Adipocyte (in vitro differentiated cells): ENCODE measurements around the gene MYB.

Experiments used
- DNase-seq: peaks from one replicate; pipeline ENCODE4 v3.0.0-alpha.2; 2015; ENCODE audit warnings: low read depth
- H3K27me3 ChIP-seq: replicated peaks from 2 replicates; pipeline ENCODE4 v1.7.0; 2013; ENCODE audit warnings: mild to moderate bottlenecking, low read length, moderate library complexity; ENCODE audit not compliant: control insufficient read depth, insufficient read depth
- H3K36me3 ChIP-seq: 2 replicates; pipeline ENCODE4 v1.7.0; 2013; ENCODE audit warnings: low read length, mild to moderate bottlenecking, moderate library complexity; ENCODE audit not compliant: control insufficient read depth, insufficient read depth, severe bottlenecking
- H3K4me1 ChIP-seq: 2 replicates; pipeline ENCODE4 v1.7.0; 2013; ENCODE audit warnings: mild to moderate bottlenecking, low read length, moderate library complexity; ENCODE audit not compliant: control insufficient read depth, insufficient read depth
- H3K4me3 ChIP-seq: 2 replicates; pipeline ENCODE4 v1.7.0; 2013; ENCODE audit warnings: mild to moderate bottlenecking, low read length, moderate library complexity
- H3K9ac ChIP-seq: 2 replicates; pipeline ENCODE4 v1.7.0; 2013; ENCODE audit warnings: mild to moderate bottlenecking, low read length, moderate library complexity
- H3K9me3 ChIP-seq: 2 replicates; pipeline ENCODE4 v1.7.0; 2013; ENCODE audit warnings: mild to moderate bottlenecking, low read length, moderate library complexity; ENCODE audit not compliant: control insufficient read depth

MYB gene

DNA sequence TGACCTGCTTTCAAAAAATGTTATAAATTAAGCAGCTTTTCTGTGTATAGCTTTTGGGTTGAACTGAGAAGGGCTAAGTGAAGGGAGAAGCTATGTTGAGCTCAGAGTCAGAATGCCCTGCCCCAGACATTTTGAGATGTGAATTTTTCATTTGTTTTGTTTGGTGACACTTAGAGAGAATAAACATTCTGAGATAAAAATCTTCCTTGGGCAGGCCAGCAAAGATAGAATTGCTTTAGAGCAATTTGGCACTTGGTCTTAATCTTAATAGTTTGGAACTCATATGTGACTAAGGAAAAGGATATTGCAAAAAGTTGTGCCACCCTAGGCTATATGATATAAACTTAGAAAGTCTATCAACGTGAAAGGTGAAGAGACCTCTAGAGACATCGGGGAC, 30.2 kb downstream of the MYB start:
- Histone ChIP-seq H3K4me1 (peaks cover 4% of the 10 kb centered on the region), H3K36me3 (no peaks in the 10 kb centered on the region), H3K9ac (no peak overlapping the region), H3K9me3 (peaks cover 7% of the 10 kb centered on the region), H3K4me3 (no peak overlapping the region), H3K27me3 (no peaks in the 10 kb centered on the region)
- DNase-seq, result peak; percentile 6

DNA sequence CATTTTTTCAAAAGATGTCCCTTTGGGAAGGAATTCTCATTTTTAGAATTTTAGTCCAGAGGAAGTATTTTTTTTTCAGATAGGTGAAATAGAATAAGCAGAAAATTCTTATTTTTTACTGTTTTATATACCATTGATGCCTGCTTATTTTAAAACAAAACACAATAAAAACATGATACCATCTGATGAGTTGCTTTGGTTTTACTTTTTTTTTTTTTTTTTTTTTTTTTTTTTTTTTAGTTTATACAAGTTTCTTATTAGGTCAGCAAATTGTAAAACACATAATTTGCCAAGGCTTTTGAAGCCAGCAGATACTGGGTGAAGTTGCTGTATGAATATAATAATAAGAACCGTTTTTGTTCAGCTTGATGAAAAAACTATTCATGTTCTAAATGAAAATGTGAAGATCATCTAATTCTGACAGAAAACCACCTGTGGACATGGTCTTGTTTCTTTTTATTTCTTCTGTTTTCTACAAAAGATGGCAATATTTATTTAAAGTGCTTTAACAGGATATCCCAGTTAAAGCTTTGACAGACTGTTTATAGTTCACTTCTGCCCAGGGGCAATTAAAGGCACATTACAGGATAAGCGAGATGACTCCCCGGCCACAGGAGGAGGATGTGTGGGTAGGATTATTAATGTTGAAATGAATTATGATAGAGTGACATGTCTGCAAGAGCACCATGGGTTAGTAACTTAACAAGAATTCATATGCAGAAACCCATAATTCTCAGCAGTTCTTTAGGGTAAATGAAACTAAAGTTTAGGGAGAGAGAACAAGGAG, 31.1 kb downstream of the MYB start:
- no peak overlapping the region for H3K4me3 ChIP-seq
- H3K27me3 ChIP-seq, result no peaks in the 10 kb centered on the region
- peaks cover 4% of the 10 kb centered on the region for H3K4me1 ChIP-seq
- H3K9me3 ChIP-seq, result peaks cover 7% of the 10 kb centered on the region
- DNase-seq, result peak; percentile 46
- no peak overlapping the region for H3K9ac ChIP-seq
- no peaks in the 10 kb centered on the region for H3K36me3 ChIP-seq

DNA sequence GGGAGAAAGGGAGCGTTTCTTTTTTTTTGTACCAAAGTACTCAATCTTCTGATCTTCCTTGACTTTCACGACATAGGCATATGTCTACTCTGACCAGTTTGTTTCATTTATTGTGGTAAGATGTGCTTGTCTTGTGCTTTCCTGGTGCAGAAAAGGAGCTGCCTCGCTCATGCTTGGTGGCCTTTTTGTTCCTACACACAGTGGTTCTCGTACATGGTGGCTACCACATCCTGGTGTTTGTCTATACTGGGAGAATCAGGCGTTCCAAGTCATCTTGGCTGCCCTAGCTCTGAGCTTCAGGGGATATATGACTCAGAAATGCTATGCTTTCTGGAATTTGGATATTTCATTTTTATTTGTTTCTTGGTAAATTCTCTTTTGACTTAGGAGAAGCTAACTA, 31.8 kb downstream of the MYB start:
- Histone ChIP-seq H3K36me3 (no peaks in the 10 kb centered on the region), H3K27me3 (no peaks in the 10 kb centered on the region), H3K4me1 (peaks cover 4% of the 10 kb centered on the region), H3K9ac (no peak overlapping the region), H3K9me3 (peaks cover 7% of the 10 kb centered on the region), H3K4me3 (no peak overlapping the region)
- DNase-seq, result peak; percentile 57

DNA sequence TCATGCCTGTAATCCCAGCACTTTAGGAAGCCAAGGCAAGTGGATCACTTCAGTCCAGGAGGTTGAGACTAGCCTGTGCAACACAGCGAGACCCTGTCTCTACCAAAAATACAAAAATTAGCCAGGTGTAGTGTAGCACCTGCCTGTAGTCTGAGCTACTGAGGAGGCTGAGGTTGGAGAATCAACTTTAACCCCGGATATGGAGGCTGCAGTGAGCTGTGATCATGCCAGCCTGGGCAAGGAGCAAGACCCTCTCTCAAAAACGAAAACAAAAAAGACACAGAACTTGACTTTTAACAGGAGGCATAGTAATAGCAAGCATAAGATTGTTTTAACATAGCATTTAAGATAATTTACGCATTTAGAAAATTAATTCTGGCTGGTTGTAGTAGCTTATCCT, 32.5 kb downstream of the MYB start:
- no peaks in the 10 kb centered on the region for H3K27me3 ChIP-seq
- no peak overlapping the region for H3K9ac ChIP-seq
- no peaks in the 10 kb centered on the region for H3K36me3 ChIP-seq
- peaks cover 7% of the 10 kb centered on the region for H3K9me3 ChIP-seq
- peaks cover 4% of the 10 kb centered on the region for H3K4me1 ChIP-seq
- no peak overlapping the region for H3K4me3 ChIP-seq
- no peak for DNase-seq

- Histone ChIP-seq H3K9ac (no peak overlapping the region), H3K9me3 (no peaks in the 10 kb centered on the region), H3K4me3 (no peak overlapping the region), H3K36me3 (no peaks in the 10 kb centered on the region), H3K4me1 (peaks cover 4% of the 10 kb centered on the region), H3K27me3 (no peaks in the 10 kb centered on the region)
- no peak for DNase-seq
Measured at GRCh38 chr6:135215160-135215559, 34.1 kb downstream of the MYB start.

DNA sequence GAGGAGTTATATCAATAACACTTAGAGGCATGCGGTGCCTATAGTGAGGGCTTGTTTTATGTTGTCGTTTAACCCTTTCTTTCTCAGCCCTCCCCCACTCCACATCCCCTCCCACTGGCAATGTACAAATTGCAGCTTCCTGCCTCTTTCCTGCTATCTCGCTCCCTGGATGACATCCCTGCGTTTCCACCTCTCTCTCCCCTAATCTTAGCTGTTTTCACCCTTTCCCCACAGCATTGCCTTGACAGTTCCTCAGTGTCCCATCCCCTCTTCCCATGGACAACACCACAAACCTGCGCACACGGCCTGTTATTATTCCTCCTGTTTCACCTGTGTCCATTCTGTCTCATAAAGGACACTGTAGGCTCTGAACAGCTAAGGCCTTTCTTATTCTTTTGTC, 34.5 kb downstream of the MYB start:
- peaks cover 4% of the 10 kb centered on the region for H3K4me1 ChIP-seq
- no peak for DNase-seq
- no peak overlapping the region for H3K4me3 ChIP-seq
- no peaks in the 10 kb centered on the region for H3K9me3 ChIP-seq
- no peak overlapping the region for H3K9ac ChIP-seq
- H3K27me3 ChIP-seq, result no peaks in the 10 kb centered on the region
- H3K36me3 ChIP-seq, result no peaks in the 10 kb centered on the region

GRCh38 chr6:135217663-135218062, 36.6 kb downstream of the MYB start:
- no peaks in the 10 kb centered on the region for H3K9me3 ChIP-seq
- no peaks in the 10 kb centered on the region for H3K27me3 ChIP-seq
- no peak for DNase-seq
- no peak overlapping the region for H3K9ac ChIP-seq
- peaks cover 4% of the 10 kb centered on the region for H3K4me1 ChIP-seq
- no peaks in the 10 kb centered on the region for H3K36me3 ChIP-seq
- no peak overlapping the region for H3K4me3 ChIP-seq

DNA sequence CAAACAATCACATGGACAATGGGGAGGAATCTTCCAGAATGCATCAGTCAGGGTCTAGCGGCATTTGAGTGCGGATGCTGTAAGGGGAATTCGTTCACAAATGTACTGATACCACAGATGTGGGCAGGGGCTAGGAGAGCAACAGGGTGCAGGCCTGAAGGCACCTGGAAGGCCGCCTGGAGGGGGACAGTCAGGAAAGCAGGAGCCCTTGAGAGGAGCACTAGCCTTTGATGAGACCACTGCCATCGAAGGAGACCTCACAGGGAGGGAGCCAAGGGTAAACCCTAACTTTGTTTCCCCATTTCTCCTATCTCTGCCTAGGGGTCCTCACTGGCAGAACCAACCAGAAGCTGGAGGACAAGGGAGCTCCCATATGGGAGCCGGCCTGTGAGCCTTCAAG, 38.2 kb downstream of the MYB start:
- H3K27me3 ChIP-seq, result no peaks in the 10 kb centered on the region
- no peaks in the 10 kb centered on the region for H3K4me1 ChIP-seq

GRCh38 chr6:135221042-135221441, 39.9 kb downstream of the MYB start:
- DNase-seq, result no peak
- Histone ChIP-seq H3K9me3 (no peaks in the 10 kb centered on the region), H3K36me3 (no peaks in the 10 kb centered on the region), H3K4me3 (no peak overlapping the region), H3K4me1 (no peaks in the 10 kb centered on the region), H3K9ac (no peak overlapping the region), H3K27me3 (no peaks in the 10 kb centered on the region)

More for the DNA sequence above, 38.2 kb downstream of the MYB start:
- no peaks in the 10 kb centered on the region for H3K9me3 ChIP-seq
- no peak for DNase-seq
- no peaks in the 10 kb centered on the region for H3K36me3 ChIP-seq
- H3K4me3 ChIP-seq, result no peak overlapping the region
- H3K9ac ChIP-seq, result no peak overlapping the region

DNA sequence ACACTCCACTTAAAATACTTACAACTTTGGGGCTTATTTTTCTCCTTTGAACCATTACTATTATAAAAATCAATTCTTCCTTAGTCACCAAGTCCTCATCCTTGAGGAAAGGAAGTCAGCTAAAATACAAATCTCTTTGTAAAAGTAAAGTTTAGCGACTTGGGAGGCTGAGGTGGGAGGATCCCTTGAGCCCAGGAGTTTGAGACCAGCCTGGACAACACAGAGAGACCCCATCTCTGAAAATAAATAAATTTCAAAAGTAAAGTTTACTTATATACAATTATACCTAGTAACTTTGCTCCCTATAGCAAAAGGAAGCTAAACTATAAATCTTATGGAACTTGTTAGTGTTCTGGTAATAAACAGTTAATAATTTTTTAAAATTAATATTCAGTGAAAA, 40.4 kb downstream of the MYB start:
- H3K27me3 ChIP-seq, result no peaks in the 10 kb centered on the region
- no peaks in the 10 kb centered on the region for H3K36me3 ChIP-seq
- H3K4me3 ChIP-seq, result no peak overlapping the region
- no peaks in the 10 kb centered on the region for H3K4me1 ChIP-seq
- DNase-seq, result no peak
- no peaks in the 10 kb centered on the region for H3K9me3 ChIP-seq
- no peak overlapping the region for H3K9ac ChIP-seq

DNA sequence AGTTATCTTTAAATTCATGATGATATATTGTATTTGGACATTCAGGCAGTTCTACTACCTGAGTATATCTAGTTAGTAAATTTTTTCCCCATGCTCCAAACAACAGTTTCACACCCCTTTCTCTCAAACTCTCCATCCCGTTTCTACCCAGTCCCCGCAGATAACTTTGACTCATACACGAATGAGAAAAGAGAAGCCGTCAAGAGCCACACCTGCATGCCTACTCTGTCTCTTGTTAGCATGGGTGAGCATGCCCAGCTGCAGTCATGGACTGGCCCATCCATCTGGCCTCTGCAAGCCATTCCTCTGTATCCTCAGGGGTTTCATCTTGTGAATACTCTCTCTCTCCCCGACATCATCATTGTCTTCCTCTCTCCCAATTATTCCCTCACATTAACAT, 41.5 kb downstream of the MYB start:
- Histone ChIP-seq H3K36me3 (no peaks in the 10 kb centered on the region), H3K4me3 (no peak overlapping the region), H3K4me1 (no peaks in the 10 kb centered on the region), H3K9me3 (no peaks in the 10 kb centered on the region), H3K27me3 (no peaks in the 10 kb centered on the region), H3K9ac (no peak overlapping the region)
- no peak for DNase-seq
